A549 (cell line): ENCODE data around the gene HMCN1. TPM values are rescaled to one million over a fixed set of nuclear protein-coding genes. Genes with fewer than 3 reads are reported as not detected.

Experiments
- ATAC-seq, 2 experiments: fragments of 200-7000 bp in 1 of 2; fragments of >200 bp in 1 of 2; cut with Nextera tagmentation in 1 of 2; cut with Tn5 transposase in 1 of 2; 3 replicates each; pipeline versions ENCODE4 v1.8.0 to v1.9.1; 2018 to 2020; ENCODE audit warnings: mild to moderate bottlenecking in 1 of 2, moderate library complexity in 1 of 2
- CTCF ChIA-PET: fragments of 300-600 bp; sonication (Branson Sonifier 250); formaldehyde crosslinking; extraction: SDS; loops from one replicate; lab custom pipeline; 2021; ENCODE audit warnings: antibody characterized with exemption, inconsistent platforms; lab: Yijun Ruan, JAX
- POLR2A ChIA-PET: fragments of 350-600 bp; formaldehyde crosslinking; extraction: SDS; loops from one replicate; lab custom pipeline; 2021; ENCODE audit warnings: antibody characterized with exemption, inconsistent platforms; lab: Yijun Ruan, JAX
- DNase-seq, 2 experiments: peaks; one replicate each; pipeline versions ENCODE4 v3.0.0 to v3.0.0-alpha.2; 2011 to 2016; ENCODE audit warnings: low read depth in 1 of 2, low spot score in 1 of 2
- FAIRE-seq: peaks from 2 replicates; lab custom pipeline; 2011; peaks lifted over from hg19 to GRCh38; lab: Jason Lieb, UNC
- H3K27ac ChIP-seq, 2 experiments: fragments of >200 bp; sonication (Bioruptor Twin); formaldehyde crosslinking; 3 replicates each; pipeline ENCODE4 v1.5.1; 2016 to 2017
- H3K4me1 ChIP-seq: fragments of >200 bp; sonication (Bioruptor Twin); formaldehyde crosslinking; 3 replicates; pipeline ENCODE4 v1.6.1; 2016
- H3K4me2 ChIP-seq: fragments of >200 bp; sonication (Bioruptor Twin); formaldehyde crosslinking; 3 replicates; pipeline ENCODE4 v1.6.1; 2016
- H3K4me3 ChIP-seq: fragments of >200 bp; sonication (Bioruptor Twin); formaldehyde crosslinking; 3 replicates; pipeline ENCODE4 v1.5.1; 2016
- H3K9me3 ChIP-seq: fragments of >200 bp; sonication (Bioruptor Twin); formaldehyde crosslinking; 3 replicates; pipeline ENCODE4 v1.6.1; 2016
- CBX2 ChIP-seq: fragments of 200-600 bp; sonication (generic); IDR thresholded peaks from 2 replicates; pipeline ENCODE4 v1.6.1; 2016; ENCODE audit warnings: low read depth, mild to moderate bottlenecking, borderline replicate concordance
- CEBPB ChIP-seq, 2 experiments: fragments of >200 bp in 1 of 2; sonication (Bioruptor Twin) in 1 of 2; formaldehyde crosslinking in 1 of 2; IDR thresholded peaks; 2 replicates each; pipeline ENCODE4 v1.6.1; 2012 to 2016
- CHD4 ChIP-seq: fragments of 200-600 bp; sonication (generic); IDR thresholded peaks from 2 replicates; pipeline ENCODE4 v1.6.1; 2016; ENCODE audit warnings: antibody characterized with exemption, mild to moderate bottlenecking, borderline replicate concordance
- E2F6 ChIP-seq: IDR thresholded peaks from 2 replicates; pipeline ENCODE4 v1.6.1; 2012; ENCODE audit warnings: low read depth, borderline replicate concordance
- EHF ChIP-seq: fragments of 250-450 bp; sonication (Bioruptor Pico); IDR thresholded peaks from 2 replicates; pipeline ENCODE4 v1.5.0; 2020; ENCODE audit warnings: mild to moderate bottlenecking
- ELK1 ChIP-seq: fragments of 150-350 bp; IDR thresholded peaks from 2 replicates; pipeline ENCODE4 v1.6.1; 2014; ENCODE audit warnings: low read depth, mild to moderate bottlenecking, low read length
- ESRRA ChIP-seq: fragments of 150-350 bp; IDR thresholded peaks from 2 replicates; pipeline ENCODE4 v1.6.1; 2014; ENCODE audit warnings: mild to moderate bottlenecking, low read length, borderline replicate concordance
- FOXS1 ChIP-seq: fragments of 250-450 bp; sonication (Bioruptor Pico); IDR thresholded peaks from 2 replicates; pipeline ENCODE4 v1.5.0; 2020; ENCODE audit warnings: mild to moderate bottlenecking, moderate library complexity
- GATA3 ChIP-seq: IDR thresholded peaks from 2 replicates; pipeline ENCODE4 v1.6.1; 2012; ENCODE audit warnings: borderline replicate concordance
- HOXB5 ChIP-seq: fragments of 250-450 bp; sonication (Bioruptor Pico); IDR thresholded peaks from 2 replicates; pipeline ENCODE4 v1.5.0; 2020; ENCODE audit warnings: mild to moderate bottlenecking, moderate library complexity
- JUN ChIP-seq, 2 experiments: fragments of >200 bp; sonication (Bioruptor Twin); formaldehyde crosslinking; IDR thresholded peaks; 2 replicates in 1 of 2; 3 replicates in 1 of 2; pipeline ENCODE4 v1.6.1; 2016 to 2017
- JUNB ChIP-seq: fragments of >200 bp; sonication (Bioruptor Twin); formaldehyde crosslinking; IDR thresholded peaks from 2 replicates; pipeline ENCODE4 v1.6.1; 2016
- KDM5A ChIP-seq: fragments of 200-600 bp; sonication (generic); IDR thresholded peaks from 2 replicates; pipeline ENCODE4 v1.6.1; 2016; ENCODE audit warnings: antibody characterized with exemption, mild to moderate bottlenecking
- MAFK ChIP-seq: fragments of 450-650 bp; IDR thresholded peaks from 2 replicates; pipeline ENCODE4 v1.6.1; 2014; ENCODE audit not compliant: partially characterized antibody
- SMC3 ChIP-seq: fragments of >200 bp; sonication (Bioruptor Twin); formaldehyde crosslinking; IDR thresholded peaks from 3 replicates; pipeline ENCODE4 v1.6.1; 2018; ENCODE audit warnings: inconsistent platforms
- SREBF2 ChIP-seq: fragments of 450-650 bp; IDR thresholded peaks from 2 replicates; pipeline ENCODE4 v1.6.1; 2014; ENCODE audit warnings: mild to moderate bottlenecking, moderate library complexity
- TFCP2L1 ChIP-seq: fragments of 250-450 bp; sonication (Bioruptor Pico); IDR thresholded peaks from 2 replicates; pipeline ENCODE4 v1.5.0; 2021; ENCODE audit warnings: mild to moderate bottlenecking
- ZFP36 ChIP-seq: fragments of 450-650 bp; IDR thresholded peaks from 2 replicates; pipeline ENCODE4 v1.6.1; 2014; ENCODE audit warnings: borderline replicate concordance; ENCODE audit not compliant: partially characterized antibody
- ZSCAN20 ChIP-seq: fragments of 250-450 bp; sonication (Bioruptor Pico); IDR thresholded peaks from 2 replicates; pipeline ENCODE4 v1.8.0; 2022; ENCODE audit warnings: mild to moderate bottlenecking, moderate library complexity
- WGBS: methylation state at CpG from one replicate; pipeline ENCODE4 v1.1.6; 2017; ENCODE audit errors: missing lambda C conversion rate; 5-methylcytosine and 5-hydroxymethylcytosine counted together
- polyA plus RNA-seq, 4 experiments: library from polyadenylated mRNA; depleted of rRNA in 3 of 4; stranded (reverse); fragments of >200 nt; fragmentation: RNase III in 1 of 4; extraction: RNeasy Plus Mini Kit Qiagen cat#74134 plus additional on column Dnase treatment in 1 of 4; gene quantifications; 2 replicates in 3 of 4; 3 replicates in 1 of 4; pipeline ENCODE4 v1.2.3, GENCODE V29; 2011 to 2017
- TF ChIP-seq, protein P1 (sequence below): fragments of >200 bp; sonication (Bioruptor Twin); formaldehyde crosslinking; IDR thresholded peaks from 2 replicates; pipeline ENCODE4 v1.6.1; 2016

The HMCN1 gene
- polyA plus RNA-seq, 2 of the 4 experiments (the other 2 are of a cell fraction) = 0.03 to 0.06 TPM

DNA sequence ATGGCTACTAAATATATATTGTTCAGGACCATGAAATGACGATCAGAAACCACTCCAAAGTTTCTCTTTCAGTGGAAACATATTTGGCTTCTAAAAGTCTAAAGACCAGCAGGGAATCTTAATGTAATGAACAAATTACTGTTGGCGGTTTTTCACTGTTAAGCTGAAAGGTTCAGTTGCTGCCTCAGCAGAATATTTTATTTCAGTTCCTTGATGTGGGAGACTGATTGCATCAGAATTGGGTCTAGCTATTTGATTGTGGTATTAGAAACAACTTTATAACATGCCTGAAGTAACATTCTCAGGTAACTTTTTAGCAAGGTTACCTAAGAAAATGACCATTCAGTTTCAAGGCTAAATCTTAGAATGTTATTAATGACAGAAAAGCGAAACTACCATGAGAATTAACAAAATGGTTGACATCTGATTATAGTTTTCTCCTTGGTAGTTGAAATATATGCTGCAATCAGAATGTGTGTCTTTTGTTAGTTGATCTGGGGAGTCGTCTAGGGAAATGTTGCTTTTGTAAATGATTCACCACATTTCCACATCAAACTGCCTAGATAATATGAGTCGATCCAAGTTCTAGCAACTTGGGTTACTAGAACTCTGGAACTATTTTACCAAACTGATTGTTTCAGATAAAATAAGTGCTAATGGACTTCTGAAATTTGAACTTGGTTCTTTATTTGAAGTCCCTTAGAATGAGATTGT is 200.4 kb downstream of the HMCN1 start:
- TF ChIP-seq ZFP36 (no peak), MAFK (peak; percentile 81)
- no peaks in the 10 kb centered on the region; the same call in 2 of the 3 replicates for H3K4me1 ChIP-seq
- H3K27ac ChIP-seq = peak overlapping the region in 1 of 2 experiments; percentile 32; a peak in 2 of 6 replicates
- no peak for FAIRE-seq
- H3K4me2 ChIP-seq = peak overlapping the region; percentile 41
- ChIA-PET CTCF (interaction anchor here (0.9 kb wide), 1 partner anchor 565 kb away, joined by 3 read pairs; no protein-coding TSS in a partner anchor), POLR2A (no interaction called here)
- DNase-seq = peak in 1 of 2 experiments; percentile 18
- no peak for ATAC-seq
- 44% methylated on average over 5 of the region's 5 CpGs for WGBS
- H3K9me3 ChIP-seq = 0 out of 3 replicates have a peak, but pooled peaks cover 5% of the 10 kb centered on the region
- H3K4me3 ChIP-seq = no peak overlapping the region

GRCh38 chr1:185935360-185935759 is 201.2 kb downstream of the HMCN1 start:
- Histone ChIP-seq H3K9me3 (0 out of 3 replicates have a peak, but pooled peaks cover 5% of the 10 kb centered on the region), H3K4me2 (no peak overlapping the region), H3K27ac (no peak overlapping the region), H3K4me3 (no peak overlapping the region), H3K4me1 (no peaks in the 10 kb centered on the region; the same call in 2 of the 3 replicates)
- ChIA-PET POLR2A (no interaction called here), CTCF (no interaction called here)
- ATAC-seq (no peak), FAIRE-seq (no peak), DNase-seq (no peak)
- TF ChIP-seq MAFK (peak; percentile 68), CHD4 (no peak)

DNA sequence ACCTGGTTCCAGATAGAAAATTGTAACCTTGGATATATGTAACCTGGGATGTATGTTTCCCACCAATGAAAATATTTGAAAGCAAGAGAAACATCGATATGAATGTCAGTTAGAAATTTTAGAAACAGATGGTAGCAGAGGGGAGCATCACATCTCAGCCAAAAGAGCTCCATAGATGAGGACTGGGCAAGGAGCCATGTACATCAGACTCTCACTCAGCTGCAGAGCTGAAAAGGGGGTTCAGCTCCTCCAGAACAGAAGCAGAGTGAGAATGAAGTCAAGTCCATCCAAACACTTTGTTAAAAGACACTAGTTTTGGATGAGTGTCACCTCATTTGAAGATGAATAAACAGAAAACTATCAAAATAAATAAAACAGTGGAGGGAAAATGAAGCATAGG is 202.4 kb downstream of the HMCN1 start:
- DNase-seq = no peak
- Histone ChIP-seq H3K9me3 (0 out of 3 replicates have a peak, but pooled peaks cover 5% of the 10 kb centered on the region), H3K4me1 (no peaks in the 10 kb centered on the region; the same call in 2 of the 3 replicates), H3K4me2 (no peak overlapping the region), H3K27ac (no peak overlapping the region), H3K4me3 (no peak overlapping the region)
- WGBS = 10% methylated on average over 1 of the region's 1 CpG
- ATAC-seq = no peak
- FAIRE-seq = no peak
- ChIA-PET POLR2A (no interaction called here), CTCF (no interaction called here)
- TF ChIP-seq GATA3 (no peak), ESRRA (no peak)

- no peak for DNase-seq
- Histone ChIP-seq H3K4me1 (no peaks in the 10 kb centered on the region; the same call in 2 of the 3 replicates), H3K4me2 (no peak overlapping the region), H3K4me3 (no peak overlapping the region), H3K27ac (no peak overlapping the region), H3K9me3 (0 out of 3 replicates have a peak, but pooled peaks cover 5% of the 10 kb centered on the region)
- no peak for TF ChIP-seq E2F6
- TF ChIP-seq ZSCAN20 = no peak
- TF ChIP-seq HOXB5 (CRISPR knock-in tag) = no peak
- TF ChIP-seq KDM5A = no peak
- TF ChIP-seq EHF = no peak
- no peak for TF ChIP-seq CBX2
- TF ChIP-seq JUN (IDR thresholded peaks at IDR 0.05) = no peak
- ChIA-PET CTCF (no interaction called here), POLR2A (no interaction called here)
- 9% methylated on average over 2 of the region's 2 CpGs for WGBS
- no peak for ATAC-seq
- FAIRE-seq = no peak
These were observed 204.2 kb downstream of the HMCN1 start for GRCh38 chr1:185938396-185938795.

- CTCF ChIA-PET = no interaction called here
- ATAC-seq (no peak), FAIRE-seq (no peak), DNase-seq (no peak)
- POLR2A ChIA-PET = no interaction called here
- H3K4me1 ChIP-seq = no peaks in the 10 kb centered on the region; the same call in 2 of the 3 replicates
- WGBS = 26% methylated on average over 3 of the region's 3 CpGs
- no peak overlapping the region for H3K4me3 ChIP-seq
- no peak overlapping the region for H3K27ac ChIP-seq
- 0 out of 3 replicates have a peak, but pooled peaks cover 5% of the 10 kb centered on the region for H3K9me3 ChIP-seq
- no peak overlapping the region for H3K4me2 ChIP-seq
- TF ChIP-seq SMC3 (no peak), FOXS1 (CRISPR knock-in tag) (no peak), CEBPB (IDR thresholded peaks at IDR 0.05) (no peak), SREBF2 (no peak), JUNB (no peak), TFCP2L1 (CRISPR knock-in tag) (no peak), ELK1 (no peak)
- TF ChIP-seq, protein P1, sequence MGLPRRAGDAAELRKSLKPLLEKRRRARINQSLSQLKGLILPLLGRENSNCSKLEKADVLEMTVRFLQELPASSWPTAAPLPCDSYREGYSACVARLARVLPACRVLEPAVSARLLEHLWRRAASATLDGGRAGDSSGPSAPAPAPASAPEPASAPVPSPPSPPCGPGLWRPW = no peak
- TF ChIP-seq, all 56 proteins: peak for 0
These were observed 205.0 kb downstream of the HMCN1 start for GRCh38 chr1:185939142-185939541.
